ENCODE results near the gene NOTCH1. TPM values are rescaled to one million over a fixed set of nuclear protein-coding genes. Genes with fewer than 3 reads are reported as not detected.

Gene NOTCH1
- total RNA-seq (100 to 1,000 TPM in 1 of 5 donors, 10 to 100 TPM in 4; 18.4 to 338 (median 62.5) TPM), polyA plus RNA-seq (1 to 10 TPM; 1.4 to 7.9 (median 2.3) TPM)
- long read RNA-seq, donor 1, partial matches to known transcripts: 14 of 14 reads
- long read RNA-seq, donor 1, other reads (novel, unspliced or antisense): 0 of 14 reads
- long read RNA-seq, donor 2, partial matches to known transcripts: 82 of 90 reads
- long read RNA-seq, donor 2, other reads (novel, unspliced or antisense): 8 of 90 reads
- long read RNA-seq, donor 3: 0 reads
- long read RNA-seq, donor 4: 0 reads
- long read RNA-seq, donor 5, full-length matches to known transcripts: 1 of 14 reads
- long read RNA-seq, donor 5, partial matches to known transcripts: 13 of 14 reads
- long read RNA-seq, donor 5, other reads (novel, unspliced or antisense): 0 of 14 reads
- long read RNA-seq, donor 6, partial matches to known transcripts: 5 of 5 reads
- long read RNA-seq, donor 6, other reads (novel, unspliced or antisense): 0 of 5 reads
- long read RNA-seq, donor 7: 0 reads
- long read RNA-seq, donor 8: 0 reads
- long read RNA-seq, donor 9: 0 reads
- long read RNA-seq, donor 10, partial matches to known transcripts: 0 of 1 reads
- long read RNA-seq, donor 10, other reads (novel, unspliced or antisense): 0 of 1 reads

- 0 to 1% (median 0%) methylated on average over 26 to 94 of the region's 94 CpGs for WGBS, 5 donors
- TF ChIP-seq POLR2AphosphoS5 (IDR thresholded peaks at IDR 0.05) (peak; percentile 73 to 84 (median 77)), CTCF (IDR thresholded peaks at IDR 0.05) (peak in 1 of 7 experiments; percentile 25), EP300 (IDR thresholded peaks at IDR 0.05) (no peak), POLR2A (IDR thresholded peaks at IDR 0.05) (no peak)
- Histone ChIP-seq H3K27ac (peak within 1 kb of the TSS; percentile 95 to 98 (median 97)), H3K4me3 (peak within 1 kb of the TSS; percentile 70 to 92 (median 90)), H3K27me3 (no peaks in the 10 kb centered on the region), H3K4me1 (peaks cover 54 to 87% (median 79%) of the 10 kb centered on the region in 4 donors), H3K36me3 (peaks cover 2 to 21% (median 6%) of the 10 kb centered on the region in 4 donors), H3K9me3 (no peaks in the 10 kb centered on the region)
- intact Hi-C loops (cut with DNase I; ENCODE audit: low total_unique reads): loop anchor here (10.0 kb wide), 1 partner anchor 79 kb away; no protein-coding TSS in a partner anchor
- peak; percentile 93 to 97 for DNase-seq
These were observed at the start of gene NOTCH1 for GRCh38 chr9:136545965-136546696. Gene NOTCH1 (minus strand): TSS chr9:136546048. CDS start chr9:136545786, 262 bp downstream.

- H3K27me3 ChIP-seq: peaks cover 0 to 21% (median 0%) of the 10 kb centered on the region in 3 donors
- no peaks in the 10 kb centered on the region for H3K36me3 ChIP-seq
- no peak overlapping the region for H3K27ac ChIP-seq
- WGBS, 5 donors: 90 to 95% (median 92%) methylated on average over 14 of the region's 14 CpGs
- intact Hi-C loops (cut with DNase I; ENCODE audit: low total_unique reads): no loop called here
- TF ChIP-seq CTCF (IDR thresholded peaks at IDR 0.05) (no peak), POLR2A (IDR thresholded peaks at IDR 0.05) (no peak), EP300 (IDR thresholded peaks at IDR 0.05) (no peak), POLR2AphosphoS5 (IDR thresholded peaks at IDR 0.05) (no peak)
- H3K4me3 ChIP-seq: no peak overlapping the region
- no peaks in the 10 kb centered on the region for H3K9me3 ChIP-seq
- no peak for DNase-seq
- peaks cover 0 to 34% (median 16%) of the 10 kb centered on the region in 4 donors for H3K4me1 ChIP-seq
These were observed 48.6 kb upstream of the NOTCH1 start for GRCh38 chr9:136594492-136594891.

GRCh38 chr9:136593581-136593980 lies 47.7 kb upstream of the NOTCH1 start:
- TF ChIP-seq CTCF (IDR thresholded peaks at IDR 0.05) (no peak), EP300 (IDR thresholded peaks at IDR 0.05) (no peak), POLR2AphosphoS5 (IDR thresholded peaks at IDR 0.05) (no peak), POLR2A (IDR thresholded peaks at IDR 0.05) (no peak)
- no peak for DNase-seq
- peaks cover 0 to 34% (median 18%) of the 10 kb centered on the region in 4 donors for H3K4me1 ChIP-seq
- WGBS, 5 donors: 81 to 90% (median 88%) methylated on average over 8 of the region's 8 CpGs
- H3K4me3 ChIP-seq: no peak overlapping the region
- H3K36me3 ChIP-seq: no peaks in the 10 kb centered on the region
- no peak overlapping the region for H3K27ac ChIP-seq
- H3K9me3 ChIP-seq: no peaks in the 10 kb centered on the region
- intact Hi-C loops (cut with DNase I; ENCODE audit: low total_unique reads): no loop called here
- H3K27me3 ChIP-seq: peaks cover 0 to 12% (median 0%) of the 10 kb centered on the region in 3 donors

GRCh38 chr9:136592666-136593065 lies 46.8 kb upstream of the NOTCH1 start:
- intact Hi-C loops (cut with DNase I; ENCODE audit: low total_unique reads): no loop called here
- H3K4me1 ChIP-seq: peaks cover 8 to 40% (median 27%) of the 10 kb centered on the region in 4 donors
- TF ChIP-seq POLR2AphosphoS5 (IDR thresholded peaks at IDR 0.05) (no peak), CTCF (IDR thresholded peaks at IDR 0.05) (no peak), POLR2A (IDR thresholded peaks at IDR 0.05) (no peak), EP300 (IDR thresholded peaks at IDR 0.05) (no peak)
- H3K27ac ChIP-seq: no peak overlapping the region
- no peak overlapping the region for H3K4me3 ChIP-seq
- H3K27me3 ChIP-seq: peaks cover 0 to 15% (median 4%) of the 10 kb centered on the region in 3 donors
- no peaks in the 10 kb centered on the region for H3K9me3 ChIP-seq
- no peaks in the 10 kb centered on the region for H3K36me3 ChIP-seq
- 84 to 90% (median 86%) methylated on average over 9 to 13 of the region's 13 CpGs for WGBS, 5 donors
- DNase-seq: no peak
